GM21717 (cell line): ENCODE results near the gene IGF2BP1.

Experiments
- ATAC-seq: cut with Tn5 transposase; IDR thresholded peaks from one replicate; pipeline ENCODE4 v1.9.1; 2021; ENCODE audit warnings: mild to moderate bottlenecking, moderate library complexity; ENCODE audit not compliant: unreplicated experiment

The IGF2BP1 gene

GRCh38 chr17:48997103-48997826 is at the start of gene IGF2BP1:
Gene IGF2BP1 (plus strand): TSS chr17:48997385. CDS start chr17:48997746, 361 bp downstream.
- no peak for ATAC-seq

GRCh38 chr17:48951572-48951971 is 45.6 kb upstream of the IGF2BP1 start:
- no peak for ATAC-seq

GRCh38 chr17:48952904-48953303 is 44.3 kb upstream of the IGF2BP1 start:
- no peak for ATAC-seq

GRCh38 chr17:48954300-48954755 is 42.9 kb upstream of the IGF2BP1 start:
- ATAC-seq: no peak

- ATAC-seq: no peak
Observed at GRCh38 chr17:48960834-48961515, 36.2 kb upstream of the IGF2BP1 start.

- no peak for ATAC-seq
Observed at GRCh38 chr17:48961516-48962233, 35.5 kb upstream of the IGF2BP1 start.

- ATAC-seq: no peak
Observed at GRCh38 chr17:48970224-48970623, 27.0 kb upstream of the IGF2BP1 start.

GRCh38 chr17:48970865-48971687 is 26.1 kb upstream of the IGF2BP1 start:
- no peak for ATAC-seq

- no peak for ATAC-seq
Observed at GRCh38 chr17:48972749-48973097, 24.5 kb upstream of the IGF2BP1 start.

GRCh38 chr17:48973806-48974205 is 23.4 kb upstream of the IGF2BP1 start:
- no peak for ATAC-seq

GRCh38 chr17:48981927-48982539 is 15.2 kb upstream of the IGF2BP1 start:
- no peak for ATAC-seq

- ATAC-seq: no peak
Observed at GRCh38 chr17:48985436-48986245, 11.5 kb upstream of the IGF2BP1 start.

- no peak for ATAC-seq
Observed at GRCh38 chr17:48989100-48989499, 8.1 kb upstream of the IGF2BP1 start.

GRCh38 chr17:48990882-48991357 is 6.3 kb upstream of the IGF2BP1 start:
- ATAC-seq: no peak

- no peak for ATAC-seq
Observed at GRCh38 chr17:48992444-48992843, 4.7 kb upstream of the IGF2BP1 start.

- no peak for ATAC-seq
Observed at GRCh38 chr17:48993305-48993704, 3.9 kb upstream of the IGF2BP1 start.

GRCh38 chr17:48993951-48994350 is 3.2 kb upstream of the IGF2BP1 start:
- ATAC-seq: no peak

- no peak for ATAC-seq
Observed at GRCh38 chr17:48994549-48995303, 2.5 kb upstream of the IGF2BP1 start.
